ENCODE data around the gene ARPC5L.

Gene ARPC5L

DNA sequence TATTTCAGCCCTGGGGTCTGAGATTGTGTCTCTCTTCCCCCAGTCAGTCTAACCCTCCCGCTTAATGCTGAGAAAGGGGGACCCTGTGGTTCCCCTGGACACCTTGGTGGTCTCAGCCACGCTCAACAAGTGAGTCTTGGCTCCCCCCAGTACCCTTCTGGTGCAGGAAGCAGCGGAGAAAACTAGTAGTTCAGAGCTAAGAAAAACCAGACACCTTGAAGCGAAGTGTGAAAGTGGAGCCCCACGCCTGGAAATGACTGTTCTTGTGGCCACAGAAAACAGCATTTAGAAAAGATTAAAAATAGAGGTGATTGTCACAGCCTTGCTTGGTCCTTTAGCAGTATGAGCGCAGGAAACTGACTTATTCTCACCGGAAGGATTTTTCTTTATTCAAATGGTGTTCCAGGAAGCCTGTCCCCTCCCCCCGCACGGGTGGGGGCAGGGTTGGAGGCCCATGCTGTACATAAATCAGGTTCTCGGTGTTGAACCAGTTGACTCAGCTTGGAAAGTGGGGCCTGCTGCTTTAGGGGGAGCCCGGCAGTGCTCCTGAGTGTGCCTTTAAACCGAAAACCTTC, 8.1 kb downstream of the ARPC5L start:
- H3K4me3 ChIP-seq (ENCODE audit: low read depth, low read length) = peak overlapping the region; percentile 70
- TF ChIP-seq, protein P1, sequence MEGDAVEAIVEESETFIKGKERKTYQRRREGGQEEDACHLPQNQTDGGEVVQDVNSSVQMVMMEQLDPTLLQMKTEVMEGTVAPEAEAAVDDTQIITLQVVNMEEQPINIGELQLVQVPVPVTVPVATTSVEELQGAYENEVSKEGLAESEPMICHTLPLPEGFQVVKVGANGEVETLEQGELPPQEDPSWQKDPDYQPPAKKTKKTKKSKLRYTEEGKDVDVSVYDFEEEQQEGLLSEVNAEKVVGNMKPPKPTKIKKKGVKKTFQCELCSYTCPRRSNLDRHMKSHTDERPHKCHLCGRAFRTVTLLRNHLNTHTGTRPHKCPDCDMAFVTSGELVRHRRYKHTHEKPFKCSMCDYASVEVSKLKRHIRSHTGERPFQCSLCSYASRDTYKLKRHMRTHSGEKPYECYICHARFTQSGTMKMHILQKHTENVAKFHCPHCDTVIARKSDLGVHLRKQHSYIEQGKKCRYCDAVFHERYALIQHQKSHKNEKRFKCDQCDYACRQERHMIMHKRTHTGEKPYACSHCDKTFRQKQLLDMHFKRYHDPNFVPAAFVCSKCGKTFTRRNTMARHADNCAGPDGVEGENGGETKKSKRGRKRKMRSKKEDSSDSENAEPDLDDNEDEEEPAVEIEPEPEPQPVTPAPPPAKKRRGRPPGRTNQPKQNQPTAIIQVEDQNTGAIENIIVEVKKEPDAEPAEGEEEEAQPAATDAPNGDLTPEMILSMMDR (IDR thresholded peaks at IDR 0.05; ENCODE audit: borderline replicate concordance, insufficient read depth, low read depth, low read length) = no peak

DNA sequence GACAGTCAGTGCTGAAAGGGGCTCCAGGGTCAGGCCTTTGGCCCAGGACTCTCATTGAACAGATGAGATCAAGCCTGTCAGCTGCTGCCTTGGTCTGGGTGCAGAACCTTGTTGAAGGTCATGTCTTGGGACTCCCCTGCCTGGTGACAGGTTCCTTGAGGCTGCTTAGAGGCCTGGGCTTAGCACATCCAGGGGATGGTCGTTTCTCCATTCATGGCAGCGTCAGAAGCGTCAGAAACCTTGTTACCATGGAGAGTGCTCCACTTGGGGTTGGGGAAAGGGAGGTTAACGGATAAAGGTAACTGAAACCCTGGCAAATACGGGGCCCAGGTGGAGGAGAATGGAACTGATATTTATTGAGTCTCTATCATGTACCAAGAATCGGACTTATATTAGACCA, 8.8 kb downstream of the ARPC5L start:
- H3K4me3 ChIP-seq (ENCODE audit: low read depth, low read length) = peak overlapping the region; percentile 70
- TF ChIP-seq, protein P1 (IDR thresholded peaks at IDR 0.05; ENCODE audit: borderline replicate concordance, insufficient read depth, low read depth, low read length) = no peak

DNA sequence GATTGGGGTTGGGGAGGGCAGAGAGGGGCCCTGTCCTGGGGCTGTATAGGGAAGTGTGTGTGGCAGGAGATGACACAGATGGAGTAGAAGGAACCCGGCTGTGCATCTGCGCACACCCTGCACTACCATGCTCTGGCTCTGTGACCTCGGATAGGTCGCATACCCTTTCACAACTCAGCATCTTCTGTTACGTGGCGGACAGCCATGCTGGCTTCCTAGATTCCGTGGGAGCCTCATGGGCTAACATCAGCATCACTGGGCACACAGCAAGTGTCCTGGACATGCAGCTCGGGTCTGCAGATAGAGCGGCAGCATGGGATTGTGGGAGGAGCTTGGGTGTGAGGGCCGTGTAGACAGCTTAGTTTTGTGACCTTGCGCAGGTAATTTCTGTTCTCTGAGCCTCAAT, 9.2 kb downstream of the ARPC5L start:
- H3K4me3 ChIP-seq (ENCODE audit: low read depth, low read length) = peak overlapping the region; percentile 70
- TF ChIP-seq, protein P1 (IDR thresholded peaks at IDR 0.05; ENCODE audit: borderline replicate concordance, insufficient read depth, low read depth, low read length) = no peak

DNA sequence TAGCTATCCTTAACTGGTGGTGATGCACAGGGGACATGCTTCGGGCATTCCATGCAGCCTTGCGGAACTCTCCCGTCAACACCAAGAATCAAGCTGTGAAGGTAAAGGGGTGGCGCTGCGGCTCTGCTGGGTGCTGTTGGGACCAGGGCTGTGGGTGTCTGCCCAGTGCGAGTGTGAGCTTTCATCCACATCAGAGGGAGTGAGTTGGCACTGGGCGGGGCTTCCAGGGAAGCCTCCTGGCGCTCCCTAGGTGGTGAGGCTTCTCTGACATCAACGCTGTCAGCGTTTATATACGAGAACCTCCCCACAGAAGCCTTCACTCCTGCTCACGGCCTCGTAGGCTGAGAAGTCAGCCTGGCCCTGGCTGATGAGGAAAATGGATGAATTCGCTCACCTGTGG, 11.7 kb downstream of the ARPC5L start:
- no peak overlapping the region for H3K4me3 ChIP-seq (ENCODE audit: low read depth, low read length)
- TF ChIP-seq, protein P1 (IDR thresholded peaks at IDR 0.05; ENCODE audit: borderline replicate concordance, insufficient read depth, low read depth, low read length) = no peak

DNA sequence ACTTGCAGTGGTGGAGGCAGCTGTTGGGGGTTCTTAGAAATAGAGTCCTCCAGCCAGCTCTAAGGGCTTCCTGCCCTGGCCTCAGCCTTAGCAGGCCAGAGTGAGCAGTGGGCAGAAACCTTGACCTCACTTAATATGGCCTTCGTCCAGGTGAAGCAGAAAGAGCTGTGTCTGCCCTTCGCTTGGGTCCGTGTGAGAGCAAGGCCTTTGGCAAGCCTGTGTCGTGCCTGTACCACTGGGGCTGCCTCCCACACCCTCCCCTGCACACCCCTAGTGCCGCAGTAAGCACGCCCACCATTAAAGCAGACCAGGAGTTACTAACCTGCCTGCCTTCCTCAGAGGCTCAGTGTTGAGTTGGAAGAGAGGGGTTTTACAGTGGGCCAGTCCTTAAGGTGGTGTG, 13.6 kb downstream of the ARPC5L start:
- TF ChIP-seq, protein P1 (IDR thresholded peaks at IDR 0.05; ENCODE audit: borderline replicate concordance, insufficient read depth, low read depth, low read length) = no peak
- no peak overlapping the region for H3K4me3 ChIP-seq (ENCODE audit: low read depth, low read length)

DNA sequence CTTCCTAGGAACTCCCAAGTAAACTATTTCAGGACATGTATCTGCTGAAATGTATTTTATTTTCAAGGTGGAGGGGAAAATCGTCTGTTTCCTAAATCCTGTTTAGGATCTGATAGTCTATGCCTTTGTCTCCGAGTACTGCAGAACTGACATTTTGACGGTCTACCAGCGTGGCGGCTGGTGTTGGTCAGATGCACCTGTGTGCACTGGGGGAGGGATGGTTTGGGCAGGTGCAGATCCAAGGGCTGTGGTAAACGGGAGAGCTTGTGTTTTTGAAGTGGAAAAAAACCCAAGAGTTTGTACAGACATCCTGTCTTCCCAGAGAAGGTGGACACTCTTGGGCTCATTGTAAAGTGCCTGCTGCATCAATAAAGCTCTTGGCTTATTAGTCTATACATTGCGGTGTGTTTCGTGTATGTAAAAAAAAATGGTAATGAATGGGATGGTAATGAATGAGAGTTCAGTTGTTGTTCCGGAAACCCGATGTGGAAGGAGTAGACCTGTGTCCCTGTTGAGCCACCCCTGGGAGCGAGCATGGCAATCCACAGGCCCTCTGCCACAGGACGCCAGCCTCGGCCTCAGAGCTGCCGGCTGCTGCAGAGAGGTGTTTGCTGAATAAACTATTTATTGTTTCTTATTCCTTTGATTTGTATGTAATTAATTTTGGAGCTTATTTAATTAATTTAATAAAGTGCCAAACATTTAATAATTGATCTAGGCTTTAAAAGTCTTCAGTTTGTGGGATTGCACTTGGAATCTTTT, 15.3 kb downstream of the ARPC5L start:
- H3K4me3 ChIP-seq (ENCODE audit: low read depth, low read length) = no peak overlapping the region
- TF ChIP-seq, protein P1 (IDR thresholded peaks at IDR 0.05; ENCODE audit: borderline replicate concordance, insufficient read depth, low read depth, low read length) = no peak

DNA sequence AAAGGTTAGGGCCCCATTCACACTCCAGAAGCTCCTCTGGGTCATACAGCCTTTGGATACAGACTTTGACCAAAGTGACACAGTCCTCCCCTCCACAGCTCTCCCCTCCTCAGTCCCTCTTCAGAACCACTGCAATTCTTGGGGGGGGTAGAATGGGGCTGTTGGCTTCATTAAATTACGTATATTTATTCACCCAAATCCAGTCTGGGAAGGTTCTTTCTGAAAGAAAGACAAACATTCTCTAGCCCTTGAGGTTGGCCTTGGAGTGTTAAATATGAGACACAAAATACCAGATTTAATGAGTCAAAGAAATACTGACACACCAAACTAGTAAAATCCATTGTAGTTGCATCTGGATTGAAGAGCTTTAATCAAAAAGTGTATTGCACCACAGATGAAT, 16.1 kb downstream of the ARPC5L start:
- TF ChIP-seq, protein P1 (IDR thresholded peaks at IDR 0.05; ENCODE audit: borderline replicate concordance, insufficient read depth, low read depth, low read length) = no peak
- H3K4me3 ChIP-seq (ENCODE audit: low read depth, low read length) = no peak overlapping the region
